IMR-90 (cell line): ENCODE data around the gene ADGRV1. TPM values are rescaled to one million over a fixed set of nuclear protein-coding genes. Genes with fewer than 3 reads are reported as not detected.

Experiments
- ATAC-seq: fragments of 200-7000 bp; cut with Tn5 transposase; 2 replicates; pipeline ENCODE4 v1.9.1; 2020; ENCODE audit warnings: low read depth, mild to moderate bottlenecking, moderate library complexity
- BruUV-seq: library from RNA; stranded (reverse); fragments of 400-500 nt; replicated peaks from 2 replicates; lab custom pipeline; 2021; lab: Mats Ljungman, UMichigan
- CTCF ChIA-PET: fragments of 300-600 bp; formaldehyde crosslinking; extraction: SDS; loops from one replicate; lab custom pipeline; 2021; ENCODE audit warnings: antibody characterized with exemption; lab: Yijun Ruan, JAX
- POLR2A ChIA-PET: fragments of 300-600 bp; sonication (Branson Sonifier 250); formaldehyde crosslinking; loops from one replicate; lab custom pipeline; 2022; ENCODE audit warnings: antibody characterized with exemption; ENCODE audit not compliant: unreplicated experiment; lab: Charles Lee
- DNase-seq: peaks from one replicate; pipeline ENCODE4 v3.0.0; 2013
- H2AFZ ChIP-seq: replicated peaks from 2 replicates; pipeline ENCODE3; 2013; ENCODE audit warnings: low read length, mild to moderate bottlenecking; ENCODE audit not compliant: poor library complexity
- H2AK5ac ChIP-seq: 2 replicates; pipeline ENCODE4 v1.6.1; 2013; ENCODE audit warnings: low read depth, low read length, inconsistent platforms
- H2AK9ac ChIP-seq: replicated peaks from 2 replicates; pipeline ENCODE3; 2013; ENCODE audit warnings: mild to moderate bottlenecking, low read depth, low read length, moderate library complexity; ENCODE audit not compliant: poor library complexity
- H2BK120ac ChIP-seq: 2 replicates; pipeline ENCODE4 v1.6.1; 2013; ENCODE audit warnings: low read depth, low read length, inconsistent platforms
- H2BK15ac ChIP-seq: 3 replicates; pipeline ENCODE4 v1.6.1; 2013; ENCODE audit warnings: low read depth, low read length, inconsistent platforms
- H2BK20ac ChIP-seq: 2 replicates; pipeline ENCODE4 v1.6.1; 2013; ENCODE audit warnings: low read depth, mild to moderate bottlenecking, inconsistent platforms, low read length, moderate library complexity
- H2BK5ac ChIP-seq: 2 replicates; pipeline ENCODE4 v1.6.1; 2013; ENCODE audit warnings: mild to moderate bottlenecking, low read depth, low read length, inconsistent platforms; ENCODE audit not compliant: poor library complexity, severe bottlenecking
- H3K14ac ChIP-seq: replicated peaks from 2 replicates; pipeline ENCODE4 v1.6.1; 2013; ENCODE audit warnings: low read depth, low read length, inconsistent platforms
- H3K18ac ChIP-seq: 2 replicates; pipeline ENCODE4 v1.6.1; 2013; ENCODE audit warnings: low read depth, low read length, control low read depth
- H3K23ac ChIP-seq: 2 replicates; pipeline ENCODE4 v1.6.1; 2013; ENCODE audit warnings: low read depth, low read length, inconsistent platforms
- H3K27ac ChIP-seq: 2 replicates; pipeline ENCODE4 v1.5.1; 2013; ENCODE audit warnings: mild to moderate bottlenecking, control low read depth, low read length; ENCODE audit not compliant: insufficient read depth
- H3K27me3 ChIP-seq: 2 replicates; pipeline ENCODE4 v1.6.1; 2013; ENCODE audit warnings: low read length; ENCODE audit not compliant: control insufficient read depth, insufficient read depth
- H3K36me3 ChIP-seq: 2 replicates; pipeline ENCODE4 v1.6.1; 2013; ENCODE audit warnings: low read length, mixed read lengths; ENCODE audit not compliant: control insufficient read depth, insufficient read depth
- H3K4ac ChIP-seq: 2 replicates; pipeline ENCODE4 v1.6.1; 2013; ENCODE audit warnings: low read depth, low read length, inconsistent platforms
- H3K4me1 ChIP-seq: 2 replicates; pipeline ENCODE4 v1.6.1; 2013; ENCODE audit warnings: low read length, mixed read lengths; ENCODE audit not compliant: control insufficient read depth, insufficient read depth
- H3K4me2 ChIP-seq: 2 replicates; pipeline ENCODE4 v1.6.1; 2013; ENCODE audit warnings: low read depth, mild to moderate bottlenecking, control low read depth, low read length, moderate library complexity
- H3K4me3 ChIP-seq: 2 replicates; pipeline ENCODE4 v1.5.1; 2013; ENCODE audit warnings: low read depth, mild to moderate bottlenecking, control low read depth, low read length, moderate library complexity; ENCODE audit not compliant: insufficient read depth
- H3K56ac ChIP-seq: 2 replicates; pipeline ENCODE4 v1.6.1; 2013; ENCODE audit warnings: low read length, inconsistent platforms; ENCODE audit not compliant: insufficient read depth; ENCODE audit errors: extremely low read depth
- H3K79me1 ChIP-seq, 2 experiments: 2 replicates each; pipeline ENCODE4 v1.6.1; 2013; ENCODE audit warnings: low read length in 2 of 2, inconsistent platforms in 1 of 2, low read depth in 1 of 2
- H3K9ac ChIP-seq: 2 replicates; pipeline ENCODE4 v1.6.1; 2013; ENCODE audit warnings: low read depth, low read length, control low read depth
- H3K9me1 ChIP-seq: 2 replicates; pipeline ENCODE4 v1.6.1; 2013; ENCODE audit warnings: low read length, inconsistent platforms; ENCODE audit not compliant: insufficient read depth
- H3K9me3 ChIP-seq: 2 replicates; pipeline ENCODE4 v1.6.1; 2013; ENCODE audit warnings: low read length; ENCODE audit not compliant: control insufficient read depth, insufficient read depth
- H4K20me1 ChIP-seq: 2 replicates; pipeline ENCODE4 v1.6.1; 2013; ENCODE audit warnings: low read length, inconsistent platforms; ENCODE audit not compliant: insufficient read depth
- H4K5ac ChIP-seq: 2 replicates; pipeline ENCODE4 v1.6.1; 2013; ENCODE audit warnings: mild to moderate bottlenecking, low read depth, low read length, control low read depth
- H4K8ac ChIP-seq, 2 experiments: 2 replicates each; pipeline ENCODE4 v1.6.1; 2013; ENCODE audit warnings: low read depth in 2 of 2, low read length in 2 of 2, control low read depth in 1 of 2, inconsistent platforms in 1 of 2
- H4K91ac ChIP-seq: 2 replicates; pipeline ENCODE4 v1.6.1; 2013; ENCODE audit warnings: low read depth, low read length, inconsistent platforms; ENCODE audit not compliant: insufficient read depth
- BHLHE40 ChIP-seq: fragments of 150-350 bp; IDR thresholded peaks from 2 replicates; pipeline ENCODE4 v1.6.1; 2016; ENCODE audit warnings: mild to moderate bottlenecking, low read depth, low read length
- MAFK ChIP-seq: IDR thresholded peaks from 2 replicates; pipeline ENCODE4 v1.6.1; 2012; ENCODE audit warnings: low read depth, low read length, improper control_type of control experiment
- WGBS, 2 experiments: methylation state at CpG; one replicate each; pipeline versions ENCODE4 v1.1.5 to v1.1.7; 2013; ENCODE audit warnings: missing lambda C conversion rate in 2 of 2; ENCODE audit not compliant: insufficient read length in 1 of 2; ENCODE audit errors: extremely low coverage in 2 of 2; 5-methylcytosine and 5-hydroxymethylcytosine counted together
- dilution Hi-C: fragments of 300-500 bp; cut with HindIII; formaldehyde crosslinking; loops from one replicate; pipeline ENCODE4 v1.14.3; 2018; ENCODE audit warnings: low sequenced_read_pairs; ENCODE audit not compliant: unreplicated experiment
- in situ Hi-C: fragments of 300-500 bp; cut with MboI; formaldehyde crosslinking; loops from 3 replicates; pipeline ENCODE4 v1.14.3; 2019; ENCODE audit warnings: low sequenced_read_pairs, inconsistent platforms, mixed read lengths
- intact Hi-C: fragments of 100-400 bp; cut with micrococcal nuclease; formaldehyde crosslinking; loops from 2 replicates; pipeline ENCODE4 v1.10.0; 2022
- polyA plus RNA-seq, 3 experiments: library from polyadenylated mRNA; depleted of rRNA; stranded (reverse); fragments of >200 nt; gene quantifications; 2 replicates each; pipeline ENCODE4 v1.2.3, GENCODE V29; 2012; ENCODE audit warnings: low replicate concordance in 1 of 3
- total RNA-seq: library from RNA; depleted of rRNA; stranded (reverse); fragments of >200 nt; gene quantifications from 2 replicates; pipeline ENCODE4 v1.2.3, GENCODE V29; 2012
- TF ChIP-seq, protein P1 (sequence below): fragments of 150-350 bp; IDR thresholded peaks from 2 replicates; pipeline ENCODE4 v1.6.1; 2017; ENCODE audit warnings: mild to moderate bottlenecking, antibody characterized with exemption, low read length, low read depth

The ADGRV1 gene
- total and polyA plus RNA-seq, 2 of the 4 experiments (the other 2 are of a cell fraction): under 0.01 TPM; not detected in 1

DNA sequence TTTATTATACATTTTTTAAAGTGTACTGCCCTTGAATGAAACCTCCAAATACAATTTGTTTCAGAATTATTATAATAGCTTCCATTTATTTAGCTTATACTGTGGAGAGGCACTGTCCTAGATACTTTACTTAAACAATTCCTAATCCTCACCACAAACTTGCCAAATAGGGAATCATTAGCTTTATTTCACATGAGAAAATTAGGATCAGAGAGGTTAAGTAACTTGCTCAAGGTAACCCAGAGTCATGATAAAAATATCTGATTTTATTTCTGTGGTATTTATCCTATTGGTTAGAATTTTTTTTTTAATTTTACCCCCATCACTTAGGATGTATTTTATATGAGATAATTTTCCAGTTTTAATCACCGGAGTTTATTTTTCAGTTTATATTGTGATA, 78.4 kb downstream of the ADGRV1 start:
- Histone ChIP-seq H2BK20ac (no peak overlapping the region), H3K56ac (no peak overlapping the region), H4K91ac (no peak overlapping the region), H3K18ac (no peak overlapping the region), H3K4ac (no peak overlapping the region), H3K9me1 (no peaks in the 10 kb centered on the region), H2AK5ac (no peak overlapping the region), H3K14ac (no peak overlapping the region), H3K23ac (no peak overlapping the region), H4K20me1 (no peaks in the 10 kb centered on the region), H3K4me3 (no peak overlapping the region), H2BK15ac (no peak overlapping the region), H3K36me3 (no peaks in the 10 kb centered on the region), H2BK5ac (no peak overlapping the region), H3K27ac (no peak overlapping the region), H2AFZ (no peak overlapping the region), H3K79me1 (no peaks in the 10 kb centered on the region), H2AK9ac (no peak overlapping the region), H3K4me2 (no peak overlapping the region), H3K4me1 (no peaks in the 10 kb centered on the region), H3K9ac (no peak overlapping the region), H2BK120ac (no peak overlapping the region), H4K5ac (no peak overlapping the region), H3K27me3 (no peaks in the 10 kb centered on the region), H4K8ac (no peak overlapping the region), H3K9me3 (no peaks in the 10 kb centered on the region)
- intact Hi-C loops (no loop called here), dilution Hi-C loops (no loop called here), in situ Hi-C loops (no loop called here)
- ChIA-PET POLR2A (no interaction called here), CTCF (no interaction called here)
- no TSS peak for BruUV-seq
- WGBS, 2 experiments: no CpG with 5 or more reads among the region's 1 CpG
- TF ChIP-seq, protein P1, sequence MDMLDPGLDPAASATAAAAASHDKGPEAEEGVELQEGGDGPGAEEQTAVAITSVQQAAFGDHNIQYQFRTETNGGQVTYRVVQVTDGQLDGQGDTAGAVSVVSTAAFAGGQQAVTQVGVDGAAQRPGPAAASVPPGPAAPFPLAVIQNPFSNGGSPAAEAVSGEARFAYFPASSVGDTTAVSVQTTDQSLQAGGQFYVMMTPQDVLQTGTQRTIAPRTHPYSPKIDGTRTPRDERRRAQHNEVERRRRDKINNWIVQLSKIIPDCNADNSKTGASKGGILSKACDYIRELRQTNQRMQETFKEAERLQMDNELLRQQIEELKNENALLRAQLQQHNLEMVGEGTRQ: no peak
- TF ChIP-seq BHLHE40 (no peak), MAFK (no peak)
- DNase-seq (no peak), ATAC-seq (no peak)
